Subcutaneous abdominal adipose tissue (tissue), 5 donors: Measurements from ENCODE around the gene CCDC32.

ENCODE experiments used
- H3K27ac ChIP-seq: one replicate; pipeline ENCODE4 v1.7.0; 2013; ENCODE audit warnings: low read depth, mild to moderate bottlenecking, inconsistent platforms, low read length, moderate library complexity
- H3K27me3 ChIP-seq, 5 donors: one replicate each; pipeline ENCODE4 v1.7.0; 2013; ENCODE audit warnings: low read length in 5 of 5, inconsistent platforms in 1 of 5; ENCODE audit not compliant: control insufficient read depth in 5 of 5, insufficient read depth in 4 of 5
- H3K36me3 ChIP-seq, 5 donors: one replicate each; pipeline ENCODE4 v1.7.0; 2013; ENCODE audit warnings: low read length in 5 of 5; ENCODE audit not compliant: control insufficient read depth in 5 of 5, insufficient read depth in 5 of 5
- H3K4me1 ChIP-seq, 5 donors: one replicate each; pipeline ENCODE4 v1.7.0; 2013; ENCODE audit warnings: low read length in 5 of 5, mild to moderate bottlenecking in 3 of 5, moderate library complexity in 1 of 5; ENCODE audit not compliant: control insufficient read depth in 5 of 5, insufficient read depth in 5 of 5
- H3K4me3 ChIP-seq, 5 donors: one replicate each; pipeline ENCODE4 v1.7.0; 2013; ENCODE audit warnings: low read length in 5 of 5, low read depth in 1 of 5
- H3K9ac ChIP-seq, 5 donors: one replicate each; pipeline ENCODE4 v1.7.0; 2013; ENCODE audit warnings: low read length in 5 of 5, mild to moderate bottlenecking in 4 of 5, moderate library complexity in 3 of 5
- H3K9me3 ChIP-seq, 5 donors: one replicate each; pipeline ENCODE4 v1.7.0; 2013; ENCODE audit warnings: low read length in 5 of 5; ENCODE audit not compliant: control insufficient read depth in 5 of 5
- donor health status: healthy.
- donor health status: healthy.
- donor health status: healthy.
- donor health status: healthy.
- donor health status: healthy.

CCDC32 gene

GRCh38 chr15:40564591-40565332 lies at the start of gene CCDC32:
Gene CCDC32, minus strand, starts transcription at chr15:40565042. Its CDS starts 2,027 bp downstream, at chr15:40563015.
- Histone ChIP-seq H3K9me3 (no peaks in the 10 kb centered on the region), H3K27ac (peak within 1 kb of the TSS; percentile 94)

GRCh38 chr15:40613080-40613479 lies 48.2 kb upstream of the CCDC32 start:
- Histone ChIP-seq H3K27ac (no peak overlapping the region), H3K9me3 (no peaks in the 10 kb centered on the region), H3K36me3 (no peaks in the 10 kb centered on the region), H3K4me1 (no peaks in the 10 kb centered on the region), H3K4me3 (no peak overlapping the region), H3K9ac (no peak overlapping the region), H3K27me3 (no peaks in the 10 kb centered on the region)

More at GRCh38 chr15:40564591-40565332, at the start of gene CCDC32:
- H3K36me3 ChIP-seq = peaks cover 0 to 11% (median 4%) of the 10 kb centered on the region in 5 donors
- peak within 1 kb of the TSS; percentile 79 to 97 (median 92) for H3K9ac ChIP-seq
- peaks cover 0 to 37% (median 27%) of the 10 kb centered on the region in 5 donors for H3K4me1 ChIP-seq
- H3K4me3 ChIP-seq = peak within 1 kb of the TSS; percentile 71 to 96 (median 91)
- H3K27me3 ChIP-seq = peaks cover 0 to 3% (median 0%) of the 10 kb centered on the region in 5 donors

- H3K36me3 ChIP-seq = no peaks in the 10 kb centered on the region
- H3K4me1 ChIP-seq = no peaks in the 10 kb centered on the region
- H3K27me3 ChIP-seq = no peaks in the 10 kb centered on the region
- no peak overlapping the region for H3K27ac ChIP-seq
- H3K9ac ChIP-seq = no peak overlapping the region
- H3K9me3 ChIP-seq = no peaks in the 10 kb centered on the region
- no peak overlapping the region for H3K4me3 ChIP-seq
Measured at GRCh38 chr15:40603935-40604334, 39.1 kb upstream of the CCDC32 start.

- no peak overlapping the region for H3K27ac ChIP-seq
- H3K9ac ChIP-seq = no peak overlapping the region
- no peaks in the 10 kb centered on the region for H3K36me3 ChIP-seq
- H3K4me3 ChIP-seq = no peak overlapping the region
- H3K27me3 ChIP-seq = no peaks in the 10 kb centered on the region
- H3K4me1 ChIP-seq = no peaks in the 10 kb centered on the region
- H3K9me3 ChIP-seq = no peaks in the 10 kb centered on the region
Measured at GRCh38 chr15:40600956-40601355, 36.1 kb upstream of the CCDC32 start.

- H3K27ac ChIP-seq = no peak overlapping the region
- no peaks in the 10 kb centered on the region for H3K9me3 ChIP-seq
- no peak overlapping the region for H3K4me3 ChIP-seq
- H3K27me3 ChIP-seq = no peaks in the 10 kb centered on the region
- H3K4me1 ChIP-seq = peaks cover 0 to 11% (median 11%) of the 10 kb centered on the region in 5 donors
- no peak overlapping the region for H3K9ac ChIP-seq
- no peaks in the 10 kb centered on the region for H3K36me3 ChIP-seq
Measured at GRCh38 chr15:40598672-40599071, 33.8 kb upstream of the CCDC32 start.

GRCh38 chr15:40598126-40598525 lies 33.3 kb upstream of the CCDC32 start:
- no peak overlapping the region for H3K9ac ChIP-seq
- H3K4me1 ChIP-seq = peaks cover 0 to 14% (median 11%) of the 10 kb centered on the region in 5 donors
- no peak overlapping the region for H3K27ac ChIP-seq
- H3K36me3 ChIP-seq = no peaks in the 10 kb centered on the region
- no peaks in the 10 kb centered on the region for H3K27me3 ChIP-seq
- H3K4me3 ChIP-seq = no peak overlapping the region
- no peaks in the 10 kb centered on the region for H3K9me3 ChIP-seq

GRCh38 chr15:40597024-40597423 lies 32.2 kb upstream of the CCDC32 start:
- no peaks in the 10 kb centered on the region for H3K27me3 ChIP-seq
- no peaks in the 10 kb centered on the region for H3K36me3 ChIP-seq
- peaks cover 0 to 14% (median 11%) of the 10 kb centered on the region in 5 donors for H3K4me1 ChIP-seq
- H3K9me3 ChIP-seq = no peaks in the 10 kb centered on the region
- H3K27ac ChIP-seq = no peak overlapping the region
- no peak overlapping the region for H3K9ac ChIP-seq
- H3K4me3 ChIP-seq = no peak overlapping the region

GRCh38 chr15:40595773-40596172 lies 30.9 kb upstream of the CCDC32 start:
- Histone ChIP-seq H3K9ac (no peak overlapping the region), H3K9me3 (no peaks in the 10 kb centered on the region), H3K36me3 (no peaks in the 10 kb centered on the region), H3K27me3 (no peaks in the 10 kb centered on the region), H3K4me3 (no peak overlapping the region), H3K27ac (no peak overlapping the region), H3K4me1 (peaks cover 0 to 14% (median 11%) of the 10 kb centered on the region in 5 donors)

GRCh38 chr15:40595219-40595618 lies 30.4 kb upstream of the CCDC32 start:
- no peak overlapping the region for H3K27ac ChIP-seq
- H3K36me3 ChIP-seq = no peaks in the 10 kb centered on the region
- no peaks in the 10 kb centered on the region for H3K27me3 ChIP-seq
- peaks cover 0 to 14% (median 11%) of the 10 kb centered on the region in 5 donors for H3K4me1 ChIP-seq
- no peaks in the 10 kb centered on the region for H3K9me3 ChIP-seq
- peak overlapping the region in 2 of 5 donors; percentile 48 to 83 for H3K9ac ChIP-seq
- peak overlapping the region in 1 of 5 donors; percentile 82 for H3K4me3 ChIP-seq

- no peaks in the 10 kb centered on the region for H3K36me3 ChIP-seq
- H3K27me3 ChIP-seq = no peaks in the 10 kb centered on the region
- H3K27ac ChIP-seq = peak overlapping the region; percentile 80
- peaks cover 2 to 16% (median 11%) of the 10 kb centered on the region in 5 donors for H3K4me1 ChIP-seq
- H3K4me3 ChIP-seq = peak overlapping the region; percentile 75 to 92 (median 89)
- peak overlapping the region in 4 of 5 donors; percentile 83 to 91 (median 86) for H3K9ac ChIP-seq
- H3K9me3 ChIP-seq = no peaks in the 10 kb centered on the region
Measured at GRCh38 chr15:40594429-40594836, 29.6 kb upstream of the CCDC32 start.
